GM23338 (cell line): ENCODE measurements around the gene MTHFR.

ENCODE experiments used
- CREB1 ChIP-seq: fragments of 250-450 bp; sonication (Bioruptor Pico); IDR thresholded peaks from 2 replicates; pipeline ENCODE4 v1.5.0; 2020; ENCODE audit warnings: low read depth, mild to moderate bottlenecking, moderate library complexity
- CTCF ChIP-seq, 2 experiments: fragments of 200-600 bp in 1 of 2; sonication (generic) in 1 of 2; conservative IDR thresholded peaks; 2 replicates each; pipeline versions ENCODE4 v1.5.1 to v1.6.1; 2016 to 2017; ENCODE audit warnings: antibody characterized with exemption in 2 of 2, low read depth in 2 of 2, mild to moderate bottlenecking in 2 of 2, moderate library complexity in 1 of 2
- ETS1 ChIP-seq: IDR thresholded peaks from 2 replicates; pipeline ENCODE4 v1.6.1; 2016; ENCODE audit warnings: antibody characterized with exemption
- EZH2 ChIP-seq: fragments of 200-600 bp; sonication (generic); IDR thresholded peaks from one replicate; pipeline ENCODE4 v1.8.0; 2017; ENCODE audit warnings: antibody characterized with exemption, mild to moderate bottlenecking, low read depth; ENCODE audit not compliant: unreplicated experiment
- EZH2phosphoT487 ChIP-seq: fragments of 200-600 bp; sonication (generic); IDR thresholded peaks from one replicate; pipeline ENCODE4 v1.8.1; 2018; ENCODE audit warnings: antibody characterized with exemption; ENCODE audit not compliant: unreplicated experiment
- JUNB ChIP-seq: IDR thresholded peaks from one replicate; pipeline ENCODE4 v1.6.1; 2016; ENCODE audit warnings: antibody characterized with exemption; ENCODE audit not compliant: unreplicated experiment
- POLR2AphosphoS5 ChIP-seq: IDR thresholded peaks from 2 replicates; pipeline ENCODE4 v1.6.1; 2016; ENCODE audit warnings: antibody characterized with exemption, low read depth
- REST ChIP-seq: IDR thresholded peaks from one replicate; pipeline ENCODE4 v1.6.1; 2018; ENCODE audit warnings: antibody characterized with exemption; ENCODE audit not compliant: unreplicated experiment
- STAT1 ChIP-seq: IDR thresholded peaks from one replicate; pipeline ENCODE4 v1.6.1; 2016; ENCODE audit warnings: antibody characterized with exemption; ENCODE audit not compliant: unreplicated experiment

GRCh38 chr1:11766429-11766776 lies 39.4 kb downstream of the MTHFR start:
- TF ChIP-seq CTCF (conservative IDR thresholded peaks at IDR 0.05; ENCODE audit: low read depth in 2 of 2) (no peak), EZH2 (no peak), REST (no peak), POLR2AphosphoS5 (no peak), CREB1 (CRISPR knock-in tag) (no peak), ETS1 (no peak), STAT1 (no peak), EZH2phosphoT487 (no peak), JUNB (no peak)
